ENCODE measurements around the gene PIERCE2. TPM values are rescaled to one million over a fixed set of nuclear protein-coding genes. Genes with fewer than 3 reads are reported as not detected.

Gene PIERCE2
- total RNA-seq, 4 donors from 2014 or later, result 3.5 to 14.9 (median 3.8) TPM; not detected in 1

- H3K9me3 ChIP-seq, result no peaks in the 10 kb centered on the region
- 67 to 86% methylated on average over 1 of the region's 1 CpG for WGBS, 2 donors (ENCODE audit: low coverage in 1 of 2)
- H3K4me1 ChIP-seq, result no peaks in the 10 kb centered on the region
- TF ChIP-seq EP300 (IDR thresholded peaks at IDR 0.05; ENCODE audit: low read depth) (no peak), POLR2AphosphoS5 (IDR thresholded peaks at IDR 0.05) (no peak), CTCF (IDR thresholded peaks at IDR 0.05) (no peak), POLR2A (IDR thresholded peaks at IDR 0.05) (no peak)
- H3K27me3 ChIP-seq, result no peaks in the 10 kb centered on the region
- no peak overlapping the region for H3K4me3 ChIP-seq
- no peak for DNase-seq
- H3K36me3 ChIP-seq, result peaks cover 0 to 29% (median 9%) of the 10 kb centered on the region in 4 donors
- in situ Hi-C loops (cut with MboI; ENCODE audit: low pct_ligation_motif_present in 1 of 4, low pct_unique_long_range_greater_than_20kb in 1 of 4, low sequenced_read_pairs in 3 of 4), result no loop called here
- intact Hi-C loops (cut with DNase I; ENCODE audit: low total_unique reads), result no loop called here
- no peak overlapping the region for H3K27ac ChIP-seq
Observed at GRCh38 chr15:55366981-55367380, 41.3 kb upstream of the PIERCE2 start.

DNA sequence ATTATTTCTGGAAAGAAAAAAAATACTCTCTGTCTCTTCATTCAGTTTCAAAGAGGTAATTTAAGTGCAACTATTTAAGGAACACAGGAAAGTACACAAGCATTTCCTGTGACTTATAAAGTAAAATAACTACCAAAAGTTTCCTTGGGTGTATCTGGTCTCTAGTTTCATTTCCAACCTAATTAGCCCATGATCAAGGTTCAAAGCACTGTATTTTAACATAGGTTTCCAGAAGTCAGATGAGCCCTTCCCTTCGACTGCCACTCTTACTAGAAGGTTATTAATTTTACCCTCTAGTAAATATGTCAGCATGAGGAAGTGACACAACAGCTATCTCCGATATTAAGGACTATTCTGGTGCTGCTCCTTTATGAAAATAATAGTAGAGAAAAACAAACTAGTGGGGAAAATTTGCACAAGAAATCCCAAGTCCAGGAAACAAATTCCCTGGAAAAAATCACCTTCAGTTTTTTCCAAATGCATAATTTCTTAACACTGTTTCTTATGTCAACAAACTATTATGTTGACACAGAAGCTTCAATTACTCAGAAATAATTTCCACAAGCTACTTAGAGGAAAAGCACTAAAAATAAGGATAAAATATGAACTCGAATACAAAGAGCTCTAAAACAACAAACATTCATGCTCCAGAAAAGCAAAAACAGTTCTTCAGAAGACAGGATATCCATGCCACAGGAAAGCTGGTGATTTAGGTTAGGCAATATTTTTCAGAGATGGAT lies 35.4 kb upstream of the PIERCE2 start:
- Histone ChIP-seq H3K36me3 (peaks cover 0 to 33% (median 16%) of the 10 kb centered on the region in 4 donors), H3K9me3 (no peaks in the 10 kb centered on the region), H3K27me3 (no peaks in the 10 kb centered on the region), H3K27ac (peak overlapping the region in 1 of 4 donors; percentile 28), H3K4me1 (peaks cover 0 to 14% (median 2%) of the 10 kb centered on the region in 4 donors), H3K4me3 (no peak overlapping the region)
- TF ChIP-seq POLR2A (IDR thresholded peaks at IDR 0.05) (no peak), EP300 (IDR thresholded peaks at IDR 0.05; ENCODE audit: low read depth) (no peak), POLR2AphosphoS5 (IDR thresholded peaks at IDR 0.05) (no peak)
- WGBS, 2 donors (ENCODE audit: low coverage in 1 of 2), result 36 to 46% methylated on average over 3 of the region's 3 CpGs
- in situ Hi-C loops (cut with MboI; ENCODE audit: low pct_ligation_motif_present in 1 of 4, low pct_unique_long_range_greater_than_20kb in 1 of 4, low sequenced_read_pairs in 3 of 4) (no loop called here), intact Hi-C loops (cut with DNase I; ENCODE audit: low total_unique reads) (no loop called here)
- DNase-seq, result no peak

- TF ChIP-seq POLR2AphosphoS5 (IDR thresholded peaks at IDR 0.05) (no peak), CTCF (IDR thresholded peaks at IDR 0.05) (no peak), POLR2A (IDR thresholded peaks at IDR 0.05) (no peak), EP300 (IDR thresholded peaks at IDR 0.05; ENCODE audit: low read depth) (no peak)
- H3K36me3 ChIP-seq, result peaks cover 0 to 51% (median 21%) of the 10 kb centered on the region in 4 donors
- H3K27me3 ChIP-seq, result no peaks in the 10 kb centered on the region
- in situ Hi-C loops (cut with MboI; ENCODE audit: low pct_ligation_motif_present in 1 of 4, low pct_unique_long_range_greater_than_20kb in 1 of 4, low sequenced_read_pairs in 3 of 4) (no loop called here), intact Hi-C loops (cut with DNase I; ENCODE audit: low total_unique reads) (no loop called here)
- no peak overlapping the region for H3K4me3 ChIP-seq
- H3K4me1 ChIP-seq, result peaks cover 0 to 4% (median 0%) of the 10 kb centered on the region in 4 donors
- H3K9me3 ChIP-seq, result no peaks in the 10 kb centered on the region
- no peak overlapping the region for H3K27ac ChIP-seq
- no peak for DNase-seq
- 81 to 85% methylated on average over 5 of the region's 5 CpGs for WGBS, 2 donors (ENCODE audit: low coverage in 1 of 2)
Observed at GRCh38 chr15:55379095-55379494, 29.2 kb upstream of the PIERCE2 start.

DNA sequence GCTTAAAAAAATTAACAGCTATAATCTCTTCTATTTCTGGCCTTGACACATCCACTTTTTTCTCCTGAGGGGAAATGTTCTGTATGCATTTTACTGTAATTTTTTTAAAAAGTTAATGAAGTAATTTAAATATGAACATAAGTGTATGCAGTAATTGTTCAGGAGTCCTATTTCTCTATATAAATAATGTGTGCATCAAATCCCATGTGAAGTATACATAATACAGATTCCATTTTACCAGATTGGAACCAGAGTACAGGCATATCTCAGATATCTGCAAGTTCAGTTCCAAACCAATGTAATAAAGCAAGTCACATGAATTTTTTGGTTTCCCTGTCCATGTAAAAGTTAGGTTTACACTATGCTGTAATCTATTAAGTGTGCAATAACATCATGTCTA lies 26.7 kb upstream of the PIERCE2 start:
- in situ Hi-C loops (cut with MboI; ENCODE audit: low pct_ligation_motif_present in 1 of 4, low pct_unique_long_range_greater_than_20kb in 1 of 4, low sequenced_read_pairs in 3 of 4) (no loop called here), intact Hi-C loops (cut with DNase I; ENCODE audit: low total_unique reads) (no loop called here)
- no peak for DNase-seq

More for the DNA sequence above, 26.7 kb upstream of the PIERCE2 start:
- no peak overlapping the region for H3K27ac ChIP-seq
- TF ChIP-seq EP300 (IDR thresholded peaks at IDR 0.05; ENCODE audit: low read depth), result no peak
- no peak for TF ChIP-seq POLR2A (IDR thresholded peaks at IDR 0.05)
- no peak for TF ChIP-seq CTCF (IDR thresholded peaks at IDR 0.05)
- TF ChIP-seq POLR2AphosphoS5 (IDR thresholded peaks at IDR 0.05), result no peak
- H3K36me3 ChIP-seq, result peaks cover 0 to 51% (median 22%) of the 10 kb centered on the region in 4 donors
- no peaks in the 10 kb centered on the region for H3K27me3 ChIP-seq
- no peaks in the 10 kb centered on the region for H3K4me1 ChIP-seq
- no peaks in the 10 kb centered on the region for H3K9me3 ChIP-seq
- no peak overlapping the region for H3K4me3 ChIP-seq

Measured in transverse colon (tissue), 4 donors.